ENCODE measurements around the gene WSB2.
"Not testable (repeated sequence)": the region's sequence is repeated elsewhere in the genome, so short reads cannot be mapped to it uniquely, and the experiment has no call there.

WSB2 gene

DNA sequence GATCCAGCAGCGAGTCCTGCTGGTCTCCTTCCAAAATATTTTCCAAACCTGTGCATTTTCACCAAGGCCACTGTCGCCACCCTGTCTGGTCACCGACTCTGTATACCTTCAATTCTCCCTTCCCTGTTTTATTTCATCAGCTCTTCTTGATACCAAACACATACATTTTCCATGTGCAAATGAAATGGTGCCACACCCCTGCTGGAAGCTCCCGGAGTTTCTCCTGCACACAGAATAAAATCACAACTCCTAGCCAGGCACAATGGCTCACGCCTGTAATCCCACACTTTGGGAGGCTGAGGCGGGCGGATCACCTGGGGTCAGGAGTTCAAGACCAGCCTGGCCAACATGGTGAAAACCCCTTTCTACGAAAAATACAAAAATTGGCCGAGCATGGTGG lies 28.8 kb upstream of the WSB2 start:
- TF ChIP-seq, protein P1, sequence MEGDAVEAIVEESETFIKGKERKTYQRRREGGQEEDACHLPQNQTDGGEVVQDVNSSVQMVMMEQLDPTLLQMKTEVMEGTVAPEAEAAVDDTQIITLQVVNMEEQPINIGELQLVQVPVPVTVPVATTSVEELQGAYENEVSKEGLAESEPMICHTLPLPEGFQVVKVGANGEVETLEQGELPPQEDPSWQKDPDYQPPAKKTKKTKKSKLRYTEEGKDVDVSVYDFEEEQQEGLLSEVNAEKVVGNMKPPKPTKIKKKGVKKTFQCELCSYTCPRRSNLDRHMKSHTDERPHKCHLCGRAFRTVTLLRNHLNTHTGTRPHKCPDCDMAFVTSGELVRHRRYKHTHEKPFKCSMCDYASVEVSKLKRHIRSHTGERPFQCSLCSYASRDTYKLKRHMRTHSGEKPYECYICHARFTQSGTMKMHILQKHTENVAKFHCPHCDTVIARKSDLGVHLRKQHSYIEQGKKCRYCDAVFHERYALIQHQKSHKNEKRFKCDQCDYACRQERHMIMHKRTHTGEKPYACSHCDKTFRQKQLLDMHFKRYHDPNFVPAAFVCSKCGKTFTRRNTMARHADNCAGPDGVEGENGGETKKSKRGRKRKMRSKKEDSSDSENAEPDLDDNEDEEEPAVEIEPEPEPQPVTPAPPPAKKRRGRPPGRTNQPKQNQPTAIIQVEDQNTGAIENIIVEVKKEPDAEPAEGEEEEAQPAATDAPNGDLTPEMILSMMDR (IDR thresholded peaks at IDR 0.05; ENCODE audit: low read depth, low read length, missing control alignments): no peak
- no peak for DNase-seq (ENCODE audit: low read depth)
- H3K4me3 ChIP-seq (ENCODE audit: low read depth, low read length): no peak overlapping the region
- in situ Hi-C loops (cut with HindIII; ENCODE audit: low sequenced_read_pairs): no loop called here

DNA sequence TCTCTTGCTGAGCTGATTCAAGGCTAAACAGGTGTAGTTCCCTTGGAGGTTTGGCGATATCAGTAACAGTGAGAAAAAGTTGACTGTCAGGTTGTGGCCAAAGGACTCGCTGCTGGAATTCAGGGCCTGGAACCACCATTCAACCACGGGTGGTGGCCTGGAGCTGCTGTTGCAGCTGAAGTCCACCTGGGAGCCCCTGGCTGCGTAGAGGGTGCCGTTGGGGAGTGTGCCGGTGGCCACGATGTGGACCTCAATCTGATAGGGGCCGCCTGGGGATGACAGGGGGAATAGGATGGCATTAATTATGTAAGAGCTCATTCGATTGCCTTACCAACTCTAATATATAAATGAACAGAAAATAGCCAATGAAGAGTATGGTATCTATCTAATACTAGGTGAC lies 21.2 kb upstream of the WSB2 start:
- in situ Hi-C loops (cut with HindIII; ENCODE audit: low sequenced_read_pairs): no loop called here
- TF ChIP-seq, protein P1 (IDR thresholded peaks at IDR 0.05; ENCODE audit: low read depth, low read length, missing control alignments): no peak
- DNase-seq (ENCODE audit: low read depth): no peak
- no peak overlapping the region for H3K4me3 ChIP-seq (ENCODE audit: low read depth, low read length)

DNA sequence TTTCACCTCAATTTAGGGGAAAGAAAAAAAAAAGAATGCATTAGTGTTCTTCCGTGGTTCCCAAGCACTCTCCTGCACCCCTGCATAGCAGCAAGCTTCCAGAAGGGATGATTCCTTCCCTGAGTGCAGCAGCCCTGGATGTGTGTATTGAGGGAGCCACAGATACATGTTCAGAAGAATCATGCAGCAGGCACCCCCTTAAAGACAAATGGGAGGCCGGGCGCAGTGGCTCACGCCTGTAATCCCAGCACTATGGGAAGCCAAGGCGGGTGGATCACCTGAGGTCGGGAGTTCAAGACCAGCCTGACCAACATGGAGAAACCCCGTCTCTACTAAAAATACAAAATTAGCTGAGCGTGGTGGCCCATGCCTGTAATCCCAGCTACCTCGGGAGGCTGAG lies 20.5 kb upstream of the WSB2 start:
- DNase-seq (ENCODE audit: low read depth); H3K4me3 ChIP-seq (ENCODE audit: low read depth, low read length); in situ Hi-C loops (cut with HindIII; ENCODE audit: low sequenced_read_pairs): not testable (repeated sequence)

DNA sequence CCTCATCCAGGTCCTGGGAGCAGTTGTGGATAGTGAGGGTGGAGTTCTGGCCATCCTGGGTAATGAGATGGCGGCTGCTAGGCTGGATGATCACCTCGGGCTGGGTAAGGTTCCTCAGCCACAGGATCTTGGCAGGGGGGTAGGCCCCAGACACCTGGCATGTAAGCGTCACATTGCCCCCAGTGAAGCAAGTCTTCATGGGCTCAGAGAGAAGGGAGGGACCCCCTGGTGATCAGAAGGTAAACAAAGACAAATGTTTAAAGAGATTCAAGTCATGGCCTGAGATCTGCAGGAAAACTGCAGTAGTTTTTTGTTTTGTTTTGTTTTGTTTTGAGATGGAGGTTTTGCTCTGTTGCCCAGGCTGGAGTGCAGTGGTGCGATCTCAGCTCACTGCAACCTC lies 12.8 kb upstream of the WSB2 start:
- no peak for DNase-seq (ENCODE audit: low read depth)
- TF ChIP-seq, protein P1 (IDR thresholded peaks at IDR 0.05; ENCODE audit: low read depth, low read length, missing control alignments): no peak
- H3K4me3 ChIP-seq (ENCODE audit: low read depth, low read length): no peak overlapping the region
- in situ Hi-C loops (cut with HindIII; ENCODE audit: low sequenced_read_pairs): no loop called here

DNA sequence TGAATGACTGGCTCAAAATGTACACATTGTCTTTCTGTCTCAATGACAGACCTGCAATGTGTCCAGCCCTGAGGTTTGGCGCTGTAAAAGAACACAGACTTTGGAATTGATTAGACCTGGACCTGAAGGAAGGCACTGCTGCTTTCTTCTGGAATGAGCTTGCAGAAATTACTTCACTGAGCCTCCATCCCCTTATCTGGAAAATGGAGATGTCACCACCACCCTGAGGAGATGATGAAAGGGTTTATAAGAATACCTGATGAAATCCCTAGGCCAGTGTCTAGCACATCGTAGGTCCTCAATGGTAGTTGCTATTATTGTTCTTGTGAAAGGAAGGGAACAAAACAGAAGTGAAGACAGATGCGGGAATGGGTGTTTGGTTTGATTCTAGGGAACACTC lies 9.7 kb upstream of the WSB2 start:
- no peak for DNase-seq (ENCODE audit: low read depth)
- in situ Hi-C loops (cut with HindIII; ENCODE audit: low sequenced_read_pairs): no loop called here
- TF ChIP-seq, protein P1 (IDR thresholded peaks at IDR 0.05; ENCODE audit: low read depth, low read length, missing control alignments): no peak
- no peak overlapping the region for H3K4me3 ChIP-seq (ENCODE audit: low read depth, low read length)

DNA sequence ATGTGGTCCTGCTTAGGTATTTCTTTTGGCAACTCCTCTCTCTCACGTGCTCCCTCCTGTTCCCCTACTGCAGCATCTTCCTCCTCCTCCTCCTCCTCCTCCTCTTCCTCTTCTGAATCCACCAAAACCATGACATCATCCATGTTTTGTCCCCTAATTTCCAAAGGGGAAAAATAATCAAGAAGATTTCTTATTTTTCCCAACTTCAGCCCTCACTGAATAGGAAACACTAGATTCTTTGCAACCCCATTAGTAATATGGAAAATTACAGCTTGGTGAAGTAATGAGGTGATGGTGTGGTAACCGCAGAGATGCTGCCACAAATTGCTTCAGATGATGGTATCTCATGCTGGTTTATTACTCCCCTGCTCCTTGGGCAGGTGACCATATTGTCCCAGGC lies 7.5 kb upstream of the WSB2 start:
- no peak for DNase-seq (ENCODE audit: low read depth)
- no peak overlapping the region for H3K4me3 ChIP-seq (ENCODE audit: low read depth, low read length)
- in situ Hi-C loops (cut with HindIII; ENCODE audit: low sequenced_read_pairs): no loop called here
- TF ChIP-seq, protein P1 (IDR thresholded peaks at IDR 0.05; ENCODE audit: low read depth, low read length, missing control alignments): no peak

DNA sequence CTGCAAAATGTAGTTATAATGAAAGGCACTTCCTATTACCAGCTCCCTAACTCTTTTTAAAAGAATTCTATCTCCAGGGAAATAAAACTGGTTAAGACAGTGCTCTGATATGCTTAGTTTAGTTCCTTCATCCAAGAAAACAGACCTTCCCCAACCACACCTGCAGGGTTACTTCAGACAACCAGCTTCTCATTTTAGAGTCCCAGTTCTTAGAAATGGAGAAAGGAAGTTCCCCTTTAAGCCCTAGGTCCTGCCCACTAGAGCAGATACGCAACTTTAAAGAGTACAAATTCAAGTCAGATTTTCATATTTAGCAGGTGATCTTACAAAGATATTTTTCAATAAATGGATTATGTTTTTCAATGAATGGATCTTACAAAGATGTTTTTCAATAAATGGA lies 4.4 kb upstream of the WSB2 start:
- no peak overlapping the region for H3K4me3 ChIP-seq (ENCODE audit: low read depth, low read length)
- TF ChIP-seq, protein P1 (IDR thresholded peaks at IDR 0.05; ENCODE audit: low read depth, low read length, missing control alignments): no peak
- DNase-seq (ENCODE audit: low read depth): no peak
- in situ Hi-C loops (cut with HindIII; ENCODE audit: low sequenced_read_pairs): no loop called here
